ENCODE results near the gene TUBA1B.

DNA sequence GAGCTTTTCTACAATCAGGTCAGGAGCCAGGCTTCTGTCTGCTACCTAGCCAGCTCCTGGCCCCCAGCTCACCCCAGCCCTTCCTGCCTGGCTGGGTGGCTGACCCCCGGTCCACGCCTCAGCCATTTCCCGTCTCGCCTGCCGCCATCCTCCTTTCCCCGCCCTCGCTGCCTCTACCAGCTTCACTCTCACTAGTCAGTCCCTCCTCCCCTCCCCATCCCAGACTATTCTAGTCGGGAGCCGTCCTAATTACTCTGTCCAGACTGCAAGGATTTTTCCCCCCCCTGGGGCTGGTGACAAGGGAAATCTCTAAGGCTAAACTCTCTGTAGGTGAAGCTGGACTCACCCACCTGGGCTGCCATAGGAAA is 37.4 kb downstream of the TUBA1B start:
- TF ChIP-seq, protein P1, sequence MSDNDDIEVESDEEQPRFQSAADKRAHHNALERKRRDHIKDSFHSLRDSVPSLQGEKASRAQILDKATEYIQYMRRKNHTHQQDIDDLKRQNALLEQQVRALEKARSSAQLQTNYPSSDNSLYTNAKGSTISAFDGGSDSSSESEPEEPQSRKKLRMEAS (IDR thresholded peaks at IDR 0.05): no peak
- TF ChIP-seq, protein P2, sequence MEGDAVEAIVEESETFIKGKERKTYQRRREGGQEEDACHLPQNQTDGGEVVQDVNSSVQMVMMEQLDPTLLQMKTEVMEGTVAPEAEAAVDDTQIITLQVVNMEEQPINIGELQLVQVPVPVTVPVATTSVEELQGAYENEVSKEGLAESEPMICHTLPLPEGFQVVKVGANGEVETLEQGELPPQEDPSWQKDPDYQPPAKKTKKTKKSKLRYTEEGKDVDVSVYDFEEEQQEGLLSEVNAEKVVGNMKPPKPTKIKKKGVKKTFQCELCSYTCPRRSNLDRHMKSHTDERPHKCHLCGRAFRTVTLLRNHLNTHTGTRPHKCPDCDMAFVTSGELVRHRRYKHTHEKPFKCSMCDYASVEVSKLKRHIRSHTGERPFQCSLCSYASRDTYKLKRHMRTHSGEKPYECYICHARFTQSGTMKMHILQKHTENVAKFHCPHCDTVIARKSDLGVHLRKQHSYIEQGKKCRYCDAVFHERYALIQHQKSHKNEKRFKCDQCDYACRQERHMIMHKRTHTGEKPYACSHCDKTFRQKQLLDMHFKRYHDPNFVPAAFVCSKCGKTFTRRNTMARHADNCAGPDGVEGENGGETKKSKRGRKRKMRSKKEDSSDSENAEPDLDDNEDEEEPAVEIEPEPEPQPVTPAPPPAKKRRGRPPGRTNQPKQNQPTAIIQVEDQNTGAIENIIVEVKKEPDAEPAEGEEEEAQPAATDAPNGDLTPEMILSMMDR (IDR thresholded peaks at IDR 0.05; ENCODE audit: low read depth, low read length, missing input control): no peak
- TF ChIP-seq, protein P3, sequence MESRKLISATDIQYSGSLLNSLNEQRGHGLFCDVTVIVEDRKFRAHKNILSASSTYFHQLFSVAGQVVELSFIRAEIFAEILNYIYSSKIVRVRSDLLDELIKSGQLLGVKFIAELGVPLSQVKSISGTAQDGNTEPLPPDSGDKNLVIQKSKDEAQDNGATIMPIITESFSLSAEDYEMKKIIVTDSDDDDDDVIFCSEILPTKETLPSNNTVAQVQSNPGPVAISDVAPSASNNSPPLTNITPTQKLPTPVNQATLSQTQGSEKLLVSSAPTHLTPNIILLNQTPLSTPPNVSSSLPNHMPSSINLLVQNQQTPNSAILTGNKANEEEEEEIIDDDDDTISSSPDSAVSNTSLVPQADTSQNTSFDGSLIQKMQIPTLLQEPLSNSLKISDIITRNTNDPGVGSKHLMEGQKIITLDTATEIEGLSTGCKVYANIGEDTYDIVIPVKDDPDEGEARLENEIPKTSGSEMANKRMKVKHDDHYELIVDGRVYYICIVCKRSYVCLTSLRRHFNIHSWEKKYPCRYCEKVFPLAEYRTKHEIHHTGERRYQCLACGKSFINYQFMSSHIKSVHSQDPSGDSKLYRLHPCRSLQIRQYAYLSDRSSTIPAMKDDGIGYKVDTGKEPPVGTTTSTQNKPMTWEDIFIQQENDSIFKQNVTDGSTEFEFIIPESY (IDR thresholded peaks at IDR 0.05): no peak
- TF ChIP-seq FOXA1 (IDR thresholded peaks at IDR 0.05): no peak
- TF ChIP-seq HNF4G (IDR thresholded peaks at IDR 0.05): no peak
